ENCODE measurements around the gene BMP10. TPM values are rescaled to one million over a fixed set of nuclear protein-coding genes. Genes with fewer than 3 reads are reported as not detected.

The BMP10 gene
- total and polyA plus RNA-seq, 2 donors (not counting 1 experiment from before 2014, with no cell fraction given), result not detected

- H3K27ac ChIP-seq (ENCODE audit: insufficient read depth, low read length), result peak overlapping the region; percentile 34
- no peaks in the 10 kb centered on the region for H4K20me1 ChIP-seq (ENCODE audit: control insufficient read depth, extremely low read depth, insufficient read depth, low read length)
- H3K79me2 ChIP-seq (ENCODE audit: control insufficient read depth, insufficient read depth, low read length), result no peaks in the 10 kb centered on the region
- H3K9me3 ChIP-seq (ENCODE audit: control insufficient read depth, insufficient read depth, low read depth, low read length), result no peaks in the 10 kb centered on the region
- H3K36me3 ChIP-seq (ENCODE audit: control insufficient read depth, insufficient read depth, low read length), result no peaks in the 10 kb centered on the region
- H2AFZ ChIP-seq (ENCODE audit: low read length), result no peak overlapping the region
- peak overlapping the region; percentile 44 for H3K4me2 ChIP-seq (ENCODE audit: extremely low read depth, insufficient read depth, low read length)
- H3K4me1 ChIP-seq (ENCODE audit: control insufficient read depth, extremely low read depth, insufficient read depth, low read length), result peaks cover 27% of the 10 kb centered on the region
- no peak overlapping the region for H3K4me3 ChIP-seq (replicated peaks in 1 of 4; ENCODE audit: control extremely low read depth in 1 of 4, insufficient read depth in 1 of 4, low read depth in 3 of 4, low read length in 4 of 4)
- no peak for TF ChIP-seq CTCF (conservative IDR thresholded peaks at IDR 0.05 in 1 of 2, IDR thresholded peaks at IDR 0.05 in 1 of 2; ENCODE audit: low read depth in 1 of 2, low read length in 2 of 2)
- TF ChIP-seq EZH2 (IDR thresholded peaks at IDR 0.05; ENCODE audit: low read length, missing control alignments), result no peak
- H3K27me3 ChIP-seq (ENCODE audit: control insufficient read depth, insufficient read depth, low read length), result no peaks in the 10 kb centered on the region
- no peak overlapping the region for H3K9ac ChIP-seq (ENCODE audit: insufficient read depth, low read length)
- no peak for DNase-seq (ENCODE audit: low read depth in 2 of 2)
Observed at GRCh38 chr2:68829749-68830148, 41.4 kb downstream of the BMP10 start.

- Histone ChIP-seq H3K27ac (ENCODE audit: insufficient read depth, low read length) (peak overlapping the region; percentile 34), H3K9me3 (ENCODE audit: control insufficient read depth, insufficient read depth, low read depth, low read length) (no peaks in the 10 kb centered on the region), H3K9ac (ENCODE audit: insufficient read depth, low read length) (no peak overlapping the region), H3K4me3 (replicated peaks in 1 of 4; ENCODE audit: control extremely low read depth in 1 of 4, insufficient read depth in 1 of 4, low read depth in 3 of 4, low read length in 4 of 4) (no peak overlapping the region), H3K4me1 (ENCODE audit: control insufficient read depth, extremely low read depth, insufficient read depth, low read length) (peaks cover 27% of the 10 kb centered on the region), H3K79me2 (ENCODE audit: control insufficient read depth, insufficient read depth, low read length) (no peaks in the 10 kb centered on the region), H2AFZ (ENCODE audit: low read length) (no peak overlapping the region), H4K20me1 (ENCODE audit: control insufficient read depth, extremely low read depth, insufficient read depth, low read length) (no peaks in the 10 kb centered on the region), H3K36me3 (ENCODE audit: control insufficient read depth, insufficient read depth, low read length) (no peaks in the 10 kb centered on the region), H3K4me2 (ENCODE audit: extremely low read depth, insufficient read depth, low read length) (peak overlapping the region; percentile 44), H3K27me3 (ENCODE audit: control insufficient read depth, insufficient read depth, low read length) (no peaks in the 10 kb centered on the region)
- peak; percentile 93 to 95 for DNase-seq (ENCODE audit: low read depth in 2 of 2)
- no peak for TF ChIP-seq EZH2 (IDR thresholded peaks at IDR 0.05; ENCODE audit: low read length, missing control alignments)
- no peak for TF ChIP-seq CTCF (conservative IDR thresholded peaks at IDR 0.05 in 1 of 2, IDR thresholded peaks at IDR 0.05 in 1 of 2; ENCODE audit: low read depth in 1 of 2, low read length in 2 of 2)
Observed at GRCh38 chr2:68828887-68829708, 42.1 kb downstream of the BMP10 start.

DNA sequence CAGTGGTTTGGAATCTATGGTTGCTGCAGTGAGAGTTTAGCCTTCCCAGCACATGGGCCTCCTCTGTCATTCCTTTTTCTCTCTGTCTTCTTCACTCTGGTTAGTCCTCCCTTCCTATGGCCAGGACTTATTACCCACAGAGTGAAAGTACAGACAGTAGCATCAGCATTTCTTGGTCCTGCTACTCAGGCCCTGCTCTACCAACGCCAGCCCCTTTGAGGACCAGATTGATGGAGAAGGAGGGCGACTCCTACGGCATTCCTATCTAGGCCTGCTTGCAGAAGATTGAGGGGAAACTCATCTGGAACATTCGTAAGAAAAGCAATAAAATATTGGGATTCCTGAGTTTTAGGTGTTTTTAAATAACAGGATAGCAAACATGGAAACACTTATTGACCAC is 43.5 kb downstream of the BMP10 start:
- DNase-seq (ENCODE audit: low read depth in 2 of 2), result peak in 1 of 2 donors; percentile 37
- H3K27me3 ChIP-seq (ENCODE audit: control insufficient read depth, insufficient read depth, low read length), result no peaks in the 10 kb centered on the region
- H3K79me2 ChIP-seq (ENCODE audit: control insufficient read depth, insufficient read depth, low read length), result no peaks in the 10 kb centered on the region
- no peak overlapping the region for H2AFZ ChIP-seq (ENCODE audit: low read length)
- no peak overlapping the region for H3K4me2 ChIP-seq (ENCODE audit: extremely low read depth, insufficient read depth, low read length)
- H3K27ac ChIP-seq (ENCODE audit: insufficient read depth, low read length), result no peak overlapping the region
- H3K9me3 ChIP-seq (ENCODE audit: control insufficient read depth, insufficient read depth, low read depth, low read length), result no peaks in the 10 kb centered on the region
- peaks cover 27% of the 10 kb centered on the region for H3K4me1 ChIP-seq (ENCODE audit: control insufficient read depth, extremely low read depth, insufficient read depth, low read length)
- no peaks in the 10 kb centered on the region for H4K20me1 ChIP-seq (ENCODE audit: control insufficient read depth, extremely low read depth, insufficient read depth, low read length)
- H3K9ac ChIP-seq (ENCODE audit: insufficient read depth, low read length), result no peak overlapping the region
- TF ChIP-seq EZH2 (IDR thresholded peaks at IDR 0.05; ENCODE audit: low read length, missing control alignments) (no peak), CTCF (conservative IDR thresholded peaks at IDR 0.05 in 1 of 2, IDR thresholded peaks at IDR 0.05 in 1 of 2; ENCODE audit: low read depth in 1 of 2, low read length in 2 of 2) (no peak)
- no peaks in the 10 kb centered on the region for H3K36me3 ChIP-seq (ENCODE audit: control insufficient read depth, insufficient read depth, low read length)
- H3K4me3 ChIP-seq (replicated peaks in 1 of 4; ENCODE audit: control extremely low read depth in 1 of 4, insufficient read depth in 1 of 4, low read depth in 3 of 4, low read length in 4 of 4), result no peak overlapping the region
